OCI-M2 (cell line): ENCODE measurements around the gene HDAC4.
"Not testable (repeated sequence)": the region's sequence is repeated elsewhere in the genome, so short reads cannot be mapped to it uniquely, and the experiment has no call there.

Experiments used
- DNase-seq: peaks from one replicate; lab custom pipeline; 2025; ENCODE audit not compliant: unreplicated experiment; lab: John Stamatoyannopoulos, UW

The HDAC4 gene

GRCh38 chr2:239078128-239078924 lies 322.5 kb downstream of the HDAC4 start:
- no peak for DNase-seq

GRCh38 chr2:239077260-239077659 lies 323.6 kb downstream of the HDAC4 start:
- DNase-seq = no peak

- DNase-seq = no peak
Measured at GRCh38 chr2:239075918-239076758, 324.7 kb downstream of the HDAC4 start.

DNA sequence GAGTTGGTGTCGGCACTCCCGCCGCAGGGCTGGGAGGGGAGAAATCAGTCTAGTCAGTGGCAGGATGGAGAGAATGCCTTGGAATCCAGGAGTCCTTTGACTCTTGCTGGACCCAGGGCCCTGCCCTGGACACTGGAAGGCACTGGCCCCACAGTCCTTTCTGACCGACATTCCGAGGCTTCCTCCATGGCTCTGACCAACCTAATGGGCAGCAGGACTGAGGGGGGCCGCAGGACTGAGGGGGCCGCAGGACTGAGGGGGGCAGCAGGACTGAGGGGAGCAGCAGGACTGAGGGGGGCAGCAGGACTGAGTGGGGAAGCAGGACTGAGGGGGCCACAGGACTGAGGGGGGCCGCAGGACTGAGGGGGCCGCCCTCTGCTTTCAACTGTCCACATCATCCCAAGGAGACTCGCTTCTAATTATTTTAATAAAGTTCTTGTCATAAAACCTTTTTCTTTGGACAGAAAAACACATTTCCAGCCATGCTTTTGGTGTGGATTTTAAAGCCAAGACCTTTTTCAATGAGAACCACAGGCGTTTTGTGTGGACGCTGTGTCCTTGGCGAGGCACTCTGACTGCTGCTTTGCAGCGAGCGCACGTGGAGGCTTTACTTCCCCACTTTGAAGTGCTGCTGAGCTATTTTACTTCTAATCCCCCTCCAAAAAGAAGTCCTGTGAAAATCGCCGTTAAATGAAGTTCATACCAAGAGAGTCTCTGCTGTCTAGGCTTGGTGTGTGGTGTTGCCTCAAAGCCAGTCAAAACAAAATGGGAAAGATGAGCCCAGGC lies 326.9 kb downstream of the HDAC4 start:
- no peak for DNase-seq

- DNase-seq = no peak
Measured at GRCh38 chr2:239073270-239073669, 327.6 kb downstream of the HDAC4 start.

DNA sequence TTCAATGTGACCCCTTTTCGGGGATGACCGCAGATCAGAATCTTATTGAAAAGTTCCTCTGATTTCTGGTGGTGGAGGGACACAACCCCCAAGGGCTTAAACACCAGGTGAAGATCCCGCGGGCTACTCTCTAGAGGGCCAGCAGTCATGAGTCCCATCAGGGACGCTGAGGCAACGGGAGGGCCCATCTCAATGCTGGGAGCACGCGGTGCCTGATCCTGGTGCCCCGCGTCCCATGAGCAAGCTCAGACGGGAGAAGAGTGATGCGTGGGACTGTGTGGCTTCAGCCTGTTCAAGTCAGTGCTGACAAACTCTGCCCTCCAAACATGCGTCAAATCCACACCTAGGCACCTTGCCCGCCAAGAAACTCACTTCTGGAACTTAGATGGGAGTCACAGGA lies 328.0 kb downstream of the HDAC4 start:
- no peak for DNase-seq

- DNase-seq = no peak
Measured at GRCh38 chr2:239070466-239070865, 330.4 kb downstream of the HDAC4 start.

GRCh38 chr2:239069362-239070333 lies 331.2 kb downstream of the HDAC4 start:
- not testable (repeated sequence) for DNase-seq

DNA sequence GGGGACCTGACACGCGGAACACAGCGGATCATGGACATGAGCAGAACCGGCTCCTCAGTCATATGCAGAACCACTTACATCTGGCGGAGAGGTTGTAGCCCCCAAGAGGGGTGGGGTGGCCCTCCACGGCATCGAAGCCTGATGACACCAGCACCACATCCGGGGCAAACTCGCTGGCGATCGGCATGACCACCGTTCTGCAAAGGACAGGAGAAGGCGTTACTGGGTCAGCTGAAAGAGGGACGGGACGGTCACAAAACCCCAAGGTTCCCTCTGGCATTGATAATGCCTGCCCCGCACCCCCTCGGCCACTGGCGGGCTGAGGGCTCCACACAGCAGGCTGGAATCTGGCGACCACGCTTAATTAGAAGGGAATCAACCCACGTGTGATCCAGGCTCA lies 332.4 kb downstream of the HDAC4 start:
- DNase-seq = no peak

- DNase-seq = no peak
Measured at GRCh38 chr2:239067196-239067865, 333.5 kb downstream of the HDAC4 start.

DNA sequence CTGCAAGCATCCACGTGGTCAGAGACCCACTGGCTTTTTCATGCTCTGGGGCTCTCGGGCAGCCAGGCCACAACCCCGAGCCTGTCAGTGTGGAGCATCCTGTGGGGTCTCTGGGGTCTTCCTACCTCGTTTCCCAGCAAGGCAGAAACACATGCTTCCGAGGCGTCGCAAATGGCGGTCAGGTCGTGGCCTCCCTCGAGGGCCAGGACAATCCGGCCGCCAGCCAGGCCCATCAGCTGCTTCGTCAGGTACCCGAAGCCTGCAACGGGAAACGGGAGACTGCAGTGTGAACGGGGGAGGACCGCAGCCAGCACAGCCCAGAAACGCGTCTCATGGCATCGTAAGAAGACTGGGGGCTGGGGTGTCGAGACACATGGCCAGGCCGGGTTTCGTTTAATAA lies 334.2 kb downstream of the HDAC4 start:
- DNase-seq = no peak

DNA sequence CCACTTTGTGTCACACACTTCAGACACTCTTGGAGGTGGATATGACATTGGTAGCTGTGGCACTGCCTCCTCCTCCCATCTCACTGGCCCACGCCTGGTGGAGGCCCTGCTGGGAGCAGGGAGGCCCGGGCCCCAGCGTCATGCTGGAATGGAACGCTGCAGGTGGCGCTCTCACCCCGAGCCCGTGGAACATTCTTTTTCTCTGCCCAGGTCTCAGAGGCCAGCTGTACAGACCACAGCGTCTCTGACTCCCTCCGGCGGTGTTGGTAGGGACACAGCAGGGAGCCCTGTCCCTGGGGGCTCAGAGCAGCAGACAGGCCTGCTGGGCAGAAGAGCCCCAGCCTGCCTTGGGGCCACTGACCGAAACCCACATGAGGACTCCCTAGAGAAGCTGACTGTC lies 334.9 kb downstream of the HDAC4 start:
- DNase-seq = no peak

DNA sequence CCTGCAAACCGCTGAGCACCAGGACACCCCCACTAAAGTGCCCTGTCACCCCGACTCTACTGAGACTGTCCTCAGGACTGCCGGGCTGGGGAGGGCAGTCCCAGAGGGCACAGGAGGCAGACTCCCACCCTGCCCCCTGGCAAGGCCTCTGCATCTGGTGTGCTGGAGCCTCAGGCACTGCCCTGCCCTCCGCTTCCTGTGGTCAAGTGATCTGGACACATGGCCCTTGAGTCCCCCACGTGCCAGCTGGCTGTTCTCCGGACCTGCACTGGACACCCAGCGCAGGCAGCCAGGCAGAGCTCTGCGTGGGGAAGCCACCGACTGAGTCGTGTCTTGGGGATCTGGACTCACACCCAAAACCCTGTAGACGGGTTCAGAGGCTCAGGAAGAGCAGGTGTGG lies 335.3 kb downstream of the HDAC4 start:
- DNase-seq = no peak

DNA sequence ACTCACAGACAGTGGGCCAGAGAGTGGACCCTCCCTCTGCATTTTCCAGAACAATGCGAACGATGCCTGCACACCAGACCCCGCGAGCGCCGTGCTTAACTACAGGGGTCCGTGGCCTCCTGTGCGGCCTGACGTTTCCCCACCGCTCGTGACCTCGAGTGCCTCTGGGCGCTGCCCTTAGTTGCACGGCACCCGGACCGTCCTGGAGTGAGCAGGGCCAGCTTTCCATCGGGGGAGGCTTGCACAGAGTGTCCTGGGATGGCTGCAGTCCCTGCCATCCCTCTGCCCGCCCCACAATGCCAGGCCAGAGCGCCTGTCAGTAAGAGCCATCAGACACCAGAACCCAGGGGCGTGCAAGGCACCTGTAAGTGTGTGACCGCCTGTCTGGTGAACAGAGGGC lies 335.9 kb downstream of the HDAC4 start:
- DNase-seq = no peak

DNA sequence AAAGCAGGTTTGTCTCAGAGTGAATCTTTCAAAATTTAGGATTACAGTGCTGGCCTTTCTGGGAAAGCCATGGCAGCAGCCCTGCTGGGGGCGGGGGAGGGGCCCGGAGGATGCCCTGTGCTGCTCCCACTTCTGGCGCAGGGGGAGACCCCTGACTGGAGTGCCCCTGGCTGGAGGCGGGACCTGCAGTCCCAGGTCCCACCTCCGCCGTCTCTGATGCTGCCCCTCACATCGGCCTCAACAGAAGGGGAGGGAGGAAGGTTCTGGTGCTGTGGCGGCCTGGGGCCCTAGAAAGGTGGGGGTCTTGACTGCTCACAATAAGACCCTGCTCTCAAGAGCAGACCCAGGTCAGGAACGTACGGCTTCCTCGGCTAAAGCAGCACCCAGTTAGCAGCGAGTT lies 336.6 kb downstream of the HDAC4 start:
- no peak for DNase-seq

DNA sequence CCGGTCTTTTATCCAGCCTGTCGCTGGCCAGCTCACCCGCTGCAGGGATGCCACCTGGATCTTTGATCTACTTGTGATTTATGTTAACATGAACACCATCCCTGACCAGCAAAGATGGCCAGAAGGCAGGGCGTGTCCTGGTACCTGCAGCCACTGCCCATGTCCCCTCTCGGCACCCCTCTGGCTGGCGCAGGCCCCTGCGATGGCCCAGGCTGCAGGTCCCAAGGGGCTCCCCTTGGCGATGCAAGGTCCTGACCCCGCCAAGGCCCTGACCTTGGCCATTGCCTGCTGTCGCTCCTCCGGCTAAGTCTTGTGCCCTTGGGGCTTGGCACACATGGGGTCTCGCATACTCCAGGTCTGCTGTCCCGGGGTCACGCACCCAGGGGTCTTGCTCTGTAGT lies 338.1 kb downstream of the HDAC4 start:
- DNase-seq = no peak

DNA sequence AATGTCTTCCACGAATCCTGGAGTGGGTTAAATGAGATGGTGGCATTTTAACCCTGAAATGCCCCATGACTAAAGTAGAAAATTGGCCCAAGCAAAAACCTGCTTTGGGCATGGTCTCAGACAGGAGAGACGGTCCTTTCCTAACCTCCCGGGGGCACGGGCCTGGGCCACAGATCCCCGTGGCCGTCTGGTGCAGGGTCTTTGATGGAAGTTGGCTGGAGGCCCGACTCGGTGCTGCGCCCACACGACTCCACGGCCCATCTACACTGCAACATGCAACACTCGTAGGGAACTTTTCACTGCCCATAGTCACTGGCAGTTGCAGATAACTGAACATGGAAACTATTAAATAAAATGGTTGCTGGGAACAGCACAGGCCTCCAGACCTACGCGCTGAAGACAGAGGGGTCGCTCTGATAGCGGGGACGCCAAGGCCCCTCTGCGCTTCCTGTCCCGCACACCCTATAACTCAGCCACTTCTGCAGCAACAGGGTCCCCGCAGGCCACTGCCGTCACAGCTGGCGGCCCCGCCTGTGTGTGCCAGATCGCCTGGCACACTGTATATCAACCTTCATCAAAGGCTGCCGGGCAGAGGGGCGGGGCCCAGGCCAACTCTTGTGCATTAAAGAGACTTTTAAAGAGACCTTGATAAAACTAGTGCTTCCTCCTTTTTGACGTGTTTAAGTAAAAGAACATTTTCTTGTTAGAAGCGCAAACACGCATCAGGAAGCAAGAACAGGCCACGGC lies 338.8 kb downstream of the HDAC4 start:
- no peak for DNase-seq

DNA sequence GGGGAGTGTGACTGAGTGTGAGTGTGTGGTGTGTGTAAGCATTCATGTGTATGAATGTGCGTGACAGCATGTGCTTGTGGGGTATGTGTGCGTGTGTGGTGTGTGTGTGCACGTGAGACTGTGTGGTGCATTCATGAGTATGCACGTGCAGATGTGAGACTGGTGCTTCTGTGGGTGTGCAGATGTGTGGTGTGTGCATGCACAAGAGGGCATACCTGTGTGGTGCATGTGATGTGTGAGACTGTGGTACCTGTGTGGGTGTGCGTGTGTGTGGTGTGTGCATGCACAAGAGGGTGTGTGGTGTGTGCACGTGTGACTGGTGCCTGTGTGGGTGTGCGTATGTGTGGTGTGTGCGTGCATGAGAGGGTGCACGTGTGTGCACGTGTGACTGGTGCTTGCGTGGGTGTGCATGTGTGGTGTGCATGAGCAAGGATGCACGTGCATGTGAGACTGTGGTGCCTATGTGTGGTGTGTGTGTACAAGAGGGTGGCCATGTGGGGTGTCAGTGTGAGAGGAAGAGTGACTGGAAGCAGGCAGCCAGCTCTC lies 339.6 kb downstream of the HDAC4 start:
- DNase-seq = no peak

DNA sequence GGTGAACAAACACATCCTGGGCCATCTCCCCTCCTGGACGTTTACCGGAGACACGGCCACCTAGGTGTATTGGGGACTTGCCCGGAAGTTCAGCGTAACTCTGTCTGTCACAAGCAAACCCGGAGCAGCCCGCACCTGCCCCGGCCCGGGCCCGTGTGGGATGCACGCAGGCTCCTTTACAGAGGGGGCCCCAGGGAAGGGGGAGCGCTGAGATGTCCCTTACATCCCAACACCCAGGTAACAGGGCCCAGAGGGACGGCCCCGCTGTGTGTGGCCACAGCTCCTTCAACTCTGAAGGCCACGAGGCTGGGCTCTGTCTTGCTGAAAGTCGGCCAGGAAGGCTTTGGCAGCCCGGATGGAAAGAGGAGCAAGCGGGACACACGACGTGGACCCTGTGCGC lies 340.1 kb downstream of the HDAC4 start:
- no peak for DNase-seq
